Neutrophil (primary cell): Measurements from ENCODE around the gene STK32C.

ENCODE experiments used
- H3K27ac ChIP-seq: fragments of 200-600 bp; sonication (generic); 2 replicates; pipeline ENCODE4 v1.5.1; 2016; ENCODE audit warnings: mild to moderate bottlenecking, moderate library complexity
- H3K27me3 ChIP-seq: fragments of 200-600 bp; sonication (generic); 2 replicates; pipeline ENCODE4 v1.6.0; 2016; ENCODE audit warnings: mild to moderate bottlenecking
- H3K36me3 ChIP-seq: fragments of 200-600 bp; sonication (generic); 2 replicates; pipeline ENCODE4 v1.5.1; 2017
- H3K4me1 ChIP-seq, 2 experiments: fragments of 200-600 bp in 1 of 2; sonication (generic) in 1 of 2; 1 replicate in 1 of 2; 2 replicates in 1 of 2; pipeline versions ENCODE4 v1.5.1 to v1.6.1; 2013 to 2016; ENCODE audit warnings: low read depth in 1 of 2, low read length in 1 of 2, mild to moderate bottlenecking in 1 of 2, moderate library complexity in 1 of 2; ENCODE audit not compliant: control insufficient read depth in 1 of 2, insufficient read depth in 1 of 2
- H3K4me3 ChIP-seq, 2 experiments: fragments of 200-600 bp in 1 of 2; sonication (generic) in 1 of 2; 1 replicate in 1 of 2; 2 replicates in 1 of 2; pipeline ENCODE4 v1.5.1; 2013 to 2016; ENCODE audit warnings: low read depth in 1 of 2, low read length in 1 of 2, mild to moderate bottlenecking in 1 of 2, moderate library complexity in 1 of 2
- H3K9me3 ChIP-seq: fragments of 200-600 bp; sonication (generic); 2 replicates; pipeline ENCODE4 v1.5.1; 2016
- TF ChIP-seq, protein P1 (sequence below): fragments of 200-600 bp; sonication (generic); IDR thresholded peaks from 2 replicates; pipeline ENCODE4 v1.5.1; 2016; ENCODE audit warnings: antibody characterized with exemption

Gene STK32C

GRCh38 chr10:132273966-132274365 lies 33.8 kb downstream of the STK32C start:
- TF ChIP-seq, protein P1, sequence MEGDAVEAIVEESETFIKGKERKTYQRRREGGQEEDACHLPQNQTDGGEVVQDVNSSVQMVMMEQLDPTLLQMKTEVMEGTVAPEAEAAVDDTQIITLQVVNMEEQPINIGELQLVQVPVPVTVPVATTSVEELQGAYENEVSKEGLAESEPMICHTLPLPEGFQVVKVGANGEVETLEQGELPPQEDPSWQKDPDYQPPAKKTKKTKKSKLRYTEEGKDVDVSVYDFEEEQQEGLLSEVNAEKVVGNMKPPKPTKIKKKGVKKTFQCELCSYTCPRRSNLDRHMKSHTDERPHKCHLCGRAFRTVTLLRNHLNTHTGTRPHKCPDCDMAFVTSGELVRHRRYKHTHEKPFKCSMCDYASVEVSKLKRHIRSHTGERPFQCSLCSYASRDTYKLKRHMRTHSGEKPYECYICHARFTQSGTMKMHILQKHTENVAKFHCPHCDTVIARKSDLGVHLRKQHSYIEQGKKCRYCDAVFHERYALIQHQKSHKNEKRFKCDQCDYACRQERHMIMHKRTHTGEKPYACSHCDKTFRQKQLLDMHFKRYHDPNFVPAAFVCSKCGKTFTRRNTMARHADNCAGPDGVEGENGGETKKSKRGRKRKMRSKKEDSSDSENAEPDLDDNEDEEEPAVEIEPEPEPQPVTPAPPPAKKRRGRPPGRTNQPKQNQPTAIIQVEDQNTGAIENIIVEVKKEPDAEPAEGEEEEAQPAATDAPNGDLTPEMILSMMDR: no peak
- Histone ChIP-seq H3K4me1 (no peaks in the 10 kb centered on the region), H3K9me3 (no peaks in the 10 kb centered on the region), H3K27ac (no peak overlapping the region), H3K36me3 (no peaks in the 10 kb centered on the region), H3K4me3 (no peak overlapping the region), H3K27me3 (no peaks in the 10 kb centered on the region)

DNA sequence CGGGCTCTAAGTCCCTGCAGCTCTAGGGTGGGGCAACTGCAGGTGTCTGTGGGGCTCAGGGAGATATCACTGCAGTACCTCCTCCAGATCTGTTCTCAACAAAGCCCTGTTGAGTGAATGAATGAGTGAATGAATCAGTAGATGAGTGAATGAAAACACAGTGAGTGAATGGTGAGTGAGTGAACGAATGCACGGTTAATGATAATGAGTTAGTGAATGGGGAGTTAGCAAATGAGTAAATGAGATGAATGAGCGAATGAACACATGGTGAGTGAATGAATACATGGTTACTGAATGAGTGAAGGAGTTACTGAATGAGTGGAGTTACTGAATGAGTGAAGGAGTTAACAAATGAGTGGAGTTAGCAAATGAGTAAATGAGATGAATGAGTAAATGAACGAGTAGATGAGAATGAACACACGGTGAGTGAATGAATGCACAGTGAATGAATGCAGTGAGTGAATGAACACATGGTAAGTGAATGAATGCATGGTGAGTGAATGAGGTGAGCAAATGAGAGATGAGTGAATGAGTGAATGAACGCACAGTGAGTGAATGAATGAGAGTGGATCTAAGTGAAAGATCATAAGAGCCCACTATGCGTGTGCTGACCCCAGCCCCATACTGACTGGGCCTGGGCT lies 34.3 kb downstream of the STK32C start:
- no peaks in the 10 kb centered on the region for H3K36me3 ChIP-seq
- no peak overlapping the region for H3K4me3 ChIP-seq
- TF ChIP-seq, protein P1: no peak
- no peaks in the 10 kb centered on the region for H3K4me1 ChIP-seq
- no peak overlapping the region for H3K27ac ChIP-seq
- no peaks in the 10 kb centered on the region for H3K27me3 ChIP-seq
- H3K9me3 ChIP-seq: no peaks in the 10 kb centered on the region

- H3K27me3 ChIP-seq: no peaks in the 10 kb centered on the region
- H3K27ac ChIP-seq: no peak overlapping the region
- H3K4me3 ChIP-seq: no peak overlapping the region
- TF ChIP-seq, protein P1: no peak
- no peaks in the 10 kb centered on the region for H3K36me3 ChIP-seq
- H3K4me1 ChIP-seq: no peaks in the 10 kb centered on the region
- H3K9me3 ChIP-seq: no peaks in the 10 kb centered on the region
Observed at GRCh38 chr10:132272231-132272971, 35.3 kb downstream of the STK32C start.

- no peaks in the 10 kb centered on the region for H3K4me1 ChIP-seq
- TF ChIP-seq, protein P1: no peak
- no peaks in the 10 kb centered on the region for H3K9me3 ChIP-seq
- no peak overlapping the region for H3K27ac ChIP-seq
- H3K27me3 ChIP-seq: no peaks in the 10 kb centered on the region
- no peaks in the 10 kb centered on the region for H3K36me3 ChIP-seq
- H3K4me3 ChIP-seq: no peak overlapping the region
Observed at GRCh38 chr10:132271458-132272230, 36.1 kb downstream of the STK32C start.

DNA sequence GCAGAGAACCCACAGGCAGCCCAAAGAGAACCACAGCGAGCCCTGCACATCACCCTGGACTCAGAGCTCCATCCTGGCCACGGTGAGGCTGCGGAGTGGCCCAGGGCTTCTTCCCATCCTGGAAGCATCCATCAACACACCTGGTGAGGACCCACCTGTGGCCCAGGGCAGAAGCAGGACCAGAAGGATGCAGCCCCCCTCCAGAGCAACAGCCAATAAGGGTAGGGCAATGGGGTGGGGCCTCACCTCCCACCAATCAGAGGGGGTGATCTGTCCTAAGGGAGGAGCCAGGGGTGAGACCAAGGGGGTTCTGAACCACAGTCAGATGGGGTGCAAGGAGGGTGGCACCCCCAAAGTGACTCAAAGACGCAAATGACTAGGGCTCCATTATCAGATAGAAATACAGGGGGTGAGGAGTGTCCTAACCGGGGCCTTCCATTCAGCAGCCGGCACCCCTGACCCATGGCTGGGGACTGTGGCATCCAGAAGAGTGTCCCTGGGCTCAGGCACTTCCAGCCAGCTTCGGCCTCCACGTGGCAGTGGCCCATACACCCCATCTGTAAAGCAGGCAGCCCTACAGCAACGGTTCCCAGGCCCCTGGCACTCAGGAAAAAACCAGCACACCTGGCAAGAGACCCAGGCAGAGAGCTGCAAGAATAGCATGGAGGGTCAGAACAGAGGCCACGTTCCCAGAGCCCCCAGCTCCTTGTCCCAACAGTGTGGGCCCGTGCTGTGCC lies 36.9 kb downstream of the STK32C start:
- no peaks in the 10 kb centered on the region for H3K36me3 ChIP-seq
- H3K27me3 ChIP-seq: no peaks in the 10 kb centered on the region
- TF ChIP-seq, protein P1: no peak
- H3K27ac ChIP-seq: no peak overlapping the region
- no peak overlapping the region for H3K4me3 ChIP-seq
- H3K9me3 ChIP-seq: no peaks in the 10 kb centered on the region
- no peaks in the 10 kb centered on the region for H3K4me1 ChIP-seq
